H9 (cell line): ENCODE data around the gene SCCPDH. TPM values are rescaled to one million over a fixed set of nuclear protein-coding genes. Genes with fewer than 3 reads are reported as not detected.

Source experiments
- DNase-seq: peaks from one replicate; pipeline ENCODE4 v3.0.0-alpha.2; 2017
- H2AFZ ChIP-seq: one replicate; pipeline ENCODE4 v1.6.1; 2013; ENCODE audit warnings: mild to moderate bottlenecking, low read length, control low read depth, moderate library complexity
- H2AK5ac ChIP-seq: 2 replicates; pipeline ENCODE4 v1.6.1; 2013; ENCODE audit warnings: low read length, control low read depth, mixed read lengths; ENCODE audit not compliant: insufficient read length
- H2BK120ac ChIP-seq: one replicate; pipeline ENCODE4 v1.6.1; 2013; ENCODE audit warnings: low read depth, mild to moderate bottlenecking, low read length, control low read depth, inconsistent platforms; ENCODE audit not compliant: poor library complexity, severe bottlenecking
- H2BK12ac ChIP-seq: 2 replicates; pipeline ENCODE4 v1.6.1; 2013; ENCODE audit warnings: low read length, control low read depth, mixed read lengths, low read depth; ENCODE audit not compliant: insufficient read length
- H2BK15ac ChIP-seq: 2 replicates; pipeline ENCODE4 v1.6.1; 2013; ENCODE audit warnings: low read depth, low read length, control low read depth
- H2BK20ac ChIP-seq: one replicate; pipeline ENCODE4 v1.6.1; 2013; ENCODE audit warnings: low read depth, mild to moderate bottlenecking, low read length, control low read depth, inconsistent platforms; ENCODE audit not compliant: poor library complexity, severe bottlenecking
- H2BK5ac ChIP-seq: 2 replicates; pipeline ENCODE4 v1.6.1; 2013; ENCODE audit warnings: low read length, control low read depth, mixed read lengths; ENCODE audit not compliant: insufficient read length
- H3K14ac ChIP-seq: 2 replicates; pipeline ENCODE4 v1.6.1; 2013; ENCODE audit warnings: low read length, control low read depth; ENCODE audit not compliant: insufficient read depth
- H3K18ac ChIP-seq: 2 replicates; pipeline ENCODE4 v1.6.1; 2013; ENCODE audit warnings: low read depth, mild to moderate bottlenecking, mixed read lengths, low read length, control low read depth; ENCODE audit not compliant: insufficient read length
- H3K23ac ChIP-seq: 2 replicates; pipeline ENCODE4 v1.6.1; 2013; ENCODE audit warnings: low read length, control low read depth, mixed read lengths, low read depth; ENCODE audit not compliant: insufficient read length
- H3K23me2 ChIP-seq: 2 replicates; pipeline ENCODE4 v1.6.1; 2013; ENCODE audit warnings: low read depth, mild to moderate bottlenecking, mixed read lengths, low read length, control low read depth; ENCODE audit not compliant: insufficient read length, poor library complexity, severe bottlenecking
- H3K27ac ChIP-seq: 2 replicates; pipeline ENCODE4 v1.5.1; 2013; ENCODE audit warnings: low read length, control low read depth, mixed read lengths, low read depth; ENCODE audit not compliant: insufficient read length
- H3K27me3 ChIP-seq: 2 replicates; pipeline ENCODE4 v1.6.1; 2013; ENCODE audit warnings: low read length, control low read depth, inconsistent platforms; ENCODE audit not compliant: insufficient read depth
- H3K4ac ChIP-seq: 2 replicates; pipeline ENCODE4 v1.6.1; 2013; ENCODE audit warnings: low read depth, mild to moderate bottlenecking, control low read depth, inconsistent platforms, low read length, moderate library complexity
- H3K4me1 ChIP-seq: 2 replicates; pipeline ENCODE4 v1.6.1; 2013; ENCODE audit warnings: low read length, control low read depth, inconsistent platforms; ENCODE audit not compliant: insufficient read depth
- H3K4me2 ChIP-seq: 2 replicates; pipeline ENCODE4 v1.6.1; 2013; ENCODE audit warnings: low read length, control low read depth, mixed read lengths; ENCODE audit not compliant: insufficient read length, insufficient read depth
- H3K56ac ChIP-seq: 2 replicates; pipeline ENCODE4 v1.6.1; 2013; ENCODE audit warnings: low read depth, mild to moderate bottlenecking, mixed read lengths, low read length, control low read depth; ENCODE audit not compliant: insufficient read length
- H3K79me1 ChIP-seq: 2 replicates; pipeline ENCODE4 v1.6.1; 2013; ENCODE audit warnings: low read depth, mild to moderate bottlenecking, moderate library complexity, low read length, control low read depth, inconsistent platforms; ENCODE audit not compliant: insufficient read depth, poor library complexity, severe bottlenecking
- H3K79me2 ChIP-seq: 2 replicates; pipeline ENCODE4 v1.6.1; 2013; ENCODE audit warnings: low read length, control low read depth, inconsistent platforms; ENCODE audit not compliant: insufficient read depth
- H3K9ac ChIP-seq: 2 replicates; pipeline ENCODE4 v1.6.1; 2013; ENCODE audit warnings: low read length, control low read depth, mixed read lengths; ENCODE audit not compliant: insufficient read length; ENCODE audit errors: extremely low read depth
- H3K9me3 ChIP-seq: one replicate; pipeline ENCODE4 v1.6.1; 2013; ENCODE audit warnings: low read depth, low read length, inconsistent platforms; ENCODE audit not compliant: control insufficient read depth
- H3T11ph ChIP-seq: one replicate; pipeline ENCODE4 v1.6.1; 2013; ENCODE audit warnings: mild to moderate bottlenecking, low read length, control low read depth, inconsistent platforms
- H4K20me1 ChIP-seq: one replicate; pipeline ENCODE4 v1.6.1; 2013; ENCODE audit not compliant: control insufficient read depth, insufficient read length, insufficient read depth
- H4K5ac ChIP-seq: 2 replicates; pipeline ENCODE4 v1.6.1; 2013; ENCODE audit warnings: low read depth, mild to moderate bottlenecking, mixed read lengths, low read length, control low read depth; ENCODE audit not compliant: insufficient read length
- H4K8ac ChIP-seq: replicated peaks from 2 replicates; pipeline ENCODE4 v1.6.1; 2013; ENCODE audit warnings: low read length, control low read depth, mixed read lengths, low read depth; ENCODE audit not compliant: insufficient read length
- H4K91ac ChIP-seq: 2 replicates; pipeline ENCODE4 v1.6.1; 2013; ENCODE audit warnings: low read depth, mild to moderate bottlenecking, moderate library complexity, mixed read lengths, low read length, control low read depth; ENCODE audit not compliant: insufficient read length
- H3K27ac Mint-ChIP-seq, 3 experiments: 2 replicates in 2 of 3; 3 replicates in 1 of 3; pipeline ENCODE4 v1.8.0; 2020 to 2021; ENCODE audit warnings: mixed read lengths in 3 of 3, mild to moderate bottlenecking in 1 of 3, moderate library complexity in 1 of 3
- H3K27me3 Mint-ChIP-seq: 2 replicates; pipeline ENCODE4 v1.8.0; 2021; ENCODE audit warnings: low read depth, mild to moderate bottlenecking, moderate library complexity, mixed read lengths
- H3K36me3 Mint-ChIP-seq, 3 experiments: 2 replicates in 2 of 3; 3 replicates in 1 of 3; pipeline ENCODE4 v1.8.0; 2020 to 2021; ENCODE audit warnings: low read depth in 3 of 3, mixed read lengths in 3 of 3; ENCODE audit not compliant: insufficient read depth in 1 of 3
- H3K4me1 Mint-ChIP-seq, 2 experiments: 2 replicates each; pipeline ENCODE4 v1.8.0; 2020; ENCODE audit warnings: mixed read lengths in 2 of 2
- H3K4me3 Mint-ChIP-seq, 2 experiments: 2 replicates in 1 of 2; 3 replicates in 1 of 2; pipeline ENCODE4 v1.8.0; 2020 to 2021; ENCODE audit warnings: mild to moderate bottlenecking in 2 of 2, mixed read lengths in 2 of 2, moderate library complexity in 1 of 2
- H3K9me3 Mint-ChIP-seq, 2 experiments: 2 replicates in 1 of 2; 3 replicates in 1 of 2; pipeline ENCODE4 v1.8.0; 2020; ENCODE audit warnings: mild to moderate bottlenecking in 2 of 2, mixed read lengths in 2 of 2, moderate library complexity in 1 of 2
- CTCF ChIP-seq: fragments of 200-600 bp; sonication (generic); conservative IDR thresholded peaks from 3 replicates; pipeline ENCODE4 v1.8.0; 2021; ENCODE audit warnings: antibody characterized with exemption, mild to moderate bottlenecking
- WGBS: extraction: QIAGEN DNeasy Blood & Tissue Kit; methylation state at CpG from one replicate; pipeline ENCODE4 v1.1.7; 2013; ENCODE audit warnings: missing lambda C conversion rate, low lambda C conversion rate, mixed read lengths; ENCODE audit not compliant: insufficient read length; ENCODE audit errors: extremely low coverage; 5-methylcytosine and 5-hydroxymethylcytosine counted together
- total RNA-seq: library from RNA; stranded (reverse); gene quantifications from 2 replicates; pipeline ENCODE4 v1.2.1, GENCODE V29; 2021

The SCCPDH gene
- total RNA-seq, 1 experiment from 2014 or later = 20.7 TPM

DNA sequence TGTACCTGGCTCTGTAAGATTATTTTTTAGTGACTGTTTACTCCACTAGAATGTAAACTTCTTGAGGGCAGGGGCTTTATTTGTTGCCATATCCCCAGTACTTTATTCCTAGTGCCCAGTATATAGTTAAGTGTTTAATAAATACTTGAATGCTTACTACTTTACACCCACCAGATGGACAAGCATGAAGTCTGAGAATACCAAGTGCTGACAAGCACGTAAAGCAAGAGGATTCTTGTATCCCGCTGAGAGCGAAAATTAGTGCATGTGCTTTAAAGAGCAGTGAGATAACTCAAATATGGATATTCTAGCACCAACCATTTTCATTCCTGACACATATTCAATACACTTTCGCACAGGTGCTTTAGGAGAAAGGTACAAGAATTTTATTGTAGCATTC lies 1.5 kb upstream of the SCCPDH start:
- peaks cover 5% of the 10 kb centered on the region for H3K23me2 ChIP-seq
- no peak overlapping the region for H4K91ac ChIP-seq
- no peaks in the 10 kb centered on the region for H3K4me1 ChIP-seq
- H3K23ac ChIP-seq = no peak overlapping the region
- H3K9me3 ChIP-seq = no peaks in the 10 kb centered on the region
- H3K27me3 ChIP-seq = no peaks in the 10 kb centered on the region
- H4K8ac ChIP-seq = no peak overlapping the region
- Mint-ChIP-seq H3K27ac (no peak overlapping the region), H3K4me3 (no peak overlapping the region), H3K36me3 (peaks cover 11 to 18% (median 12%) of the 10 kb centered on the region in 3 experiments), H3K4me1 (peaks cover 7 to 10% of the 10 kb centered on the region in 2 experiments), H3K27me3 (peaks cover 21% of the 10 kb centered on the region), H3K9me3 (peaks cover 18 to 21% of the 10 kb centered on the region in 2 experiments)
- no peak overlapping the region for H2AK5ac ChIP-seq
- H2BK15ac ChIP-seq = no peak overlapping the region
- no peak for DNase-seq
- no peak overlapping the region for H4K5ac ChIP-seq
- H3K27ac ChIP-seq = no peak overlapping the region
- H4K20me1 ChIP-seq = no peaks in the 10 kb centered on the region
- no peaks in the 10 kb centered on the region for H3K79me2 ChIP-seq
- no peak overlapping the region for H3K14ac ChIP-seq
- no peak overlapping the region for H2BK5ac ChIP-seq
- no peak overlapping the region for H3K18ac ChIP-seq
- H3K4me2 ChIP-seq = no peak overlapping the region
- H2AFZ ChIP-seq = no peak overlapping the region
- TF ChIP-seq CTCF = no peak
- H3K79me1 ChIP-seq = no peaks in the 10 kb centered on the region
- no peak overlapping the region for H2BK12ac ChIP-seq
- no CpG with 5 or more reads among the region's 4 CpGs for WGBS
- H2BK20ac ChIP-seq = no peak overlapping the region
- no peak overlapping the region for H3K9ac ChIP-seq
- H3T11ph ChIP-seq = no peak overlapping the region
- no peak overlapping the region for H3K4ac ChIP-seq
- no peak overlapping the region for H3K56ac ChIP-seq
- no peak overlapping the region for H2BK120ac ChIP-seq
